ENCODE measurements around the gene PGA3.
"Not testable (repeated sequence)": the region's sequence is repeated elsewhere in the genome, so short reads cannot be mapped to it uniquely, and the experiment has no call there.

PGA3 gene

GRCh38 chr11:61213711-61214324, 10.5 kb downstream of the PGA3 start:
- H3K9me3 ChIP-seq (ENCODE audit: insufficient read depth, low read length); H3K4me3 ChIP-seq (ENCODE audit: insufficient read length, low read depth); H3K36me3 ChIP-seq (ENCODE audit: insufficient read depth, insufficient read length, low read length); DNase-seq (ENCODE audit: low read depth, low spot score); H3K4me1 ChIP-seq (ENCODE audit: insufficient read depth, insufficient read length); H3K27me3 ChIP-seq (ENCODE audit: insufficient read depth, insufficient read length); H3K9ac ChIP-seq (ENCODE audit: insufficient read length, low read depth): not testable (repeated sequence)

- not testable (repeated sequence) for H3K36me3 ChIP-seq (ENCODE audit: insufficient read depth, insufficient read length, low read length); DNase-seq (ENCODE audit: low read depth, low spot score); H3K9ac ChIP-seq (ENCODE audit: insufficient read length, low read depth); H3K4me3 ChIP-seq (ENCODE audit: insufficient read length, low read depth); H3K4me1 ChIP-seq (ENCODE audit: insufficient read depth, insufficient read length); H3K9me3 ChIP-seq (ENCODE audit: insufficient read depth, low read length); H3K27me3 ChIP-seq (ENCODE audit: insufficient read depth, insufficient read length)
Observed at GRCh38 chr11:61218306-61218705, 15.0 kb downstream of the PGA3 start.

DNA sequence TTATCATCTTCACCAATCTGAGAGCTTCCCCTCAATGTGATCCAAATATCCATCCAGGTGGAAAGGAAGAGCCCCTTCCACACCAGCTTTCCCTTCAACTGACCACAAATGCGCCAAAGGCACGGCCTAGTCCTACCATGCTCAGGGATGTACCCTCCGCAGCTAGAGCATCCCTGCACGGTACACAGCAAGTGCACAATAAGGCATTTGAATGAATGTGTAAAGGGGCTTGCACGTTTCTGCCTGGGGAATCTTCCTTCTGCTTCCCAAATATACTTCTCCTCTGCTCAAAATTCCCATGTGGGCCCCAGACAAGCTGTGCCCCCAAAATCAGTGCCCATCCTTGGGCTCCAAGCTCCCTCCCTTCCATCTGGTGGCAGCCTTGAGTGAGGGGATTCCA, 15.7 kb downstream of the PGA3 start:
- not testable (repeated sequence) for H3K4me1 ChIP-seq (ENCODE audit: insufficient read depth, insufficient read length); DNase-seq (ENCODE audit: low read depth, low spot score); H3K36me3 ChIP-seq (ENCODE audit: insufficient read depth, insufficient read length, low read length); H3K4me3 ChIP-seq (ENCODE audit: insufficient read length, low read depth); H3K27me3 ChIP-seq (ENCODE audit: insufficient read depth, insufficient read length); H3K9ac ChIP-seq (ENCODE audit: insufficient read length, low read depth); H3K9me3 ChIP-seq (ENCODE audit: insufficient read depth, low read length)

DNA sequence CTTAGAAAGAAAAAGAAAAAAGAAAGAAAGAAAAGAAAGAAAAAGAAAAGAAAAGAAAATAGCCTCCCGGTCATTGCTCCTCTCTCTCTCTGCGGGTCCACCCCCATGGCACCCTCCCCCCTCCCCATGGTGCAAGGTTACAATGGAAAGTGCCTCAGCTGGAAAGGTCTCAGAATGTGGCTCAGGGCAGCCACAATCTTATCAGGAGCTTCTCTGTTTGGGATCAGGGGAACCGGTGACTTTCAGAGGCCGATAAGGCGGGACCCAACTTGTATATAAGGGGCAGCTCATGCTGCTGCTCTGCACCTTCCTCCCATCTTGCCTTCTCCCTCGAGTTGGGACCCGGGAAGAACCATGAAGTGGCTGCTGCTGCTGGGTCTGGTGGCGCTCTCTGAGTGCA, 18.7 kb downstream of the PGA3 start, which contains the start of gene PGA4:
TSS of gene PGA4 (plus strand) at position 301 of the 400 bp plus-strand sequence. CDS start at position 355, 54 bp downstream.
- not testable (repeated sequence) for H3K9ac ChIP-seq (ENCODE audit: insufficient read length, low read depth); H3K4me1 ChIP-seq (ENCODE audit: insufficient read depth, insufficient read length); H3K4me3 ChIP-seq (ENCODE audit: insufficient read length, low read depth); H3K27me3 ChIP-seq (ENCODE audit: insufficient read depth, insufficient read length); H3K9me3 ChIP-seq (ENCODE audit: insufficient read depth, low read length); H3K36me3 ChIP-seq (ENCODE audit: insufficient read depth, insufficient read length, low read length); DNase-seq (ENCODE audit: low read depth, low spot score)

GRCh38 chr11:61222692-61223091, 19.4 kb downstream of the PGA3 start:
- not testable (repeated sequence) for H3K4me3 ChIP-seq (ENCODE audit: insufficient read length, low read depth); H3K36me3 ChIP-seq (ENCODE audit: insufficient read depth, insufficient read length, low read length); H3K27me3 ChIP-seq (ENCODE audit: insufficient read depth, insufficient read length); H3K9ac ChIP-seq (ENCODE audit: insufficient read length, low read depth); DNase-seq (ENCODE audit: low read depth, low spot score); H3K9me3 ChIP-seq (ENCODE audit: insufficient read depth, low read length); H3K4me1 ChIP-seq (ENCODE audit: insufficient read depth, insufficient read length)

- not testable (repeated sequence) for H3K4me1 ChIP-seq (ENCODE audit: insufficient read depth, insufficient read length); H3K4me3 ChIP-seq (ENCODE audit: insufficient read length, low read depth); H3K27me3 ChIP-seq (ENCODE audit: insufficient read depth, insufficient read length); DNase-seq (ENCODE audit: low read depth, low spot score); H3K9me3 ChIP-seq (ENCODE audit: insufficient read depth, low read length); H3K36me3 ChIP-seq (ENCODE audit: insufficient read depth, insufficient read length, low read length); H3K9ac ChIP-seq (ENCODE audit: insufficient read length, low read depth)
Observed at GRCh38 chr11:61226457-61227137, 23.3 kb downstream of the PGA3 start.

- not testable (repeated sequence) for H3K4me1 ChIP-seq (ENCODE audit: insufficient read depth, insufficient read length); H3K4me3 ChIP-seq (ENCODE audit: insufficient read length, low read depth); H3K9ac ChIP-seq (ENCODE audit: insufficient read length, low read depth); H3K9me3 ChIP-seq (ENCODE audit: insufficient read depth, low read length); H3K36me3 ChIP-seq (ENCODE audit: insufficient read depth, insufficient read length, low read length); H3K27me3 ChIP-seq (ENCODE audit: insufficient read depth, insufficient read length); DNase-seq (ENCODE audit: low read depth, low spot score)
Observed at GRCh38 chr11:61229458-61229857, 26.1 kb downstream of the PGA3 start.

GRCh38 chr11:61231033-61231432, 27.7 kb downstream of the PGA3 start:
- not testable (repeated sequence) for H3K36me3 ChIP-seq (ENCODE audit: insufficient read depth, insufficient read length, low read length); H3K9ac ChIP-seq (ENCODE audit: insufficient read length, low read depth); H3K9me3 ChIP-seq (ENCODE audit: insufficient read depth, low read length); H3K4me3 ChIP-seq (ENCODE audit: insufficient read length, low read depth); H3K4me1 ChIP-seq (ENCODE audit: insufficient read depth, insufficient read length); H3K27me3 ChIP-seq (ENCODE audit: insufficient read depth, insufficient read length); DNase-seq (ENCODE audit: low read depth, low spot score)

DNA sequence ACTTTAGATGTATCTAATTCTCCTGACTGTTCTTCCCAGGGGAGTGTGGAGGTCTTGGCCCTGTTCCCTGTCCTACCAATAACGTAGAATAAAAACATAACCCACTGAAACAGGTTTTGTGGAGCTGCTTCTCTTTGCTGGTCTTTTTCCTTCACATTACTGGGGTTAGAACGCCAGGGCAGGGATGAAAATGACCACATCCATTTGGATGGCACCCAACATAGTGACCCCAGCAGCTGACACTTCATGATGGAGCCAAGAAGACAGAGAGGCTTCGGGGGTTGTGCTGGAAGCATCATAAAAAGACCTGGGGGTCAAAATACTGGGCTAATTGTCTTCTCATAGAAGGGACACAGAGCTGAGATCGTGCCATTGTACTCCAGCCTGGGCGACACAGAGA, 28.3 kb downstream of the PGA3 start:
- not testable (repeated sequence) for H3K4me1 ChIP-seq (ENCODE audit: insufficient read depth, insufficient read length); H3K4me3 ChIP-seq (ENCODE audit: insufficient read length, low read depth); H3K9me3 ChIP-seq (ENCODE audit: insufficient read depth, low read length); H3K9ac ChIP-seq (ENCODE audit: insufficient read length, low read depth); H3K27me3 ChIP-seq (ENCODE audit: insufficient read depth, insufficient read length); H3K36me3 ChIP-seq (ENCODE audit: insufficient read depth, insufficient read length, low read length); DNase-seq (ENCODE audit: low read depth, low spot score)

DNA sequence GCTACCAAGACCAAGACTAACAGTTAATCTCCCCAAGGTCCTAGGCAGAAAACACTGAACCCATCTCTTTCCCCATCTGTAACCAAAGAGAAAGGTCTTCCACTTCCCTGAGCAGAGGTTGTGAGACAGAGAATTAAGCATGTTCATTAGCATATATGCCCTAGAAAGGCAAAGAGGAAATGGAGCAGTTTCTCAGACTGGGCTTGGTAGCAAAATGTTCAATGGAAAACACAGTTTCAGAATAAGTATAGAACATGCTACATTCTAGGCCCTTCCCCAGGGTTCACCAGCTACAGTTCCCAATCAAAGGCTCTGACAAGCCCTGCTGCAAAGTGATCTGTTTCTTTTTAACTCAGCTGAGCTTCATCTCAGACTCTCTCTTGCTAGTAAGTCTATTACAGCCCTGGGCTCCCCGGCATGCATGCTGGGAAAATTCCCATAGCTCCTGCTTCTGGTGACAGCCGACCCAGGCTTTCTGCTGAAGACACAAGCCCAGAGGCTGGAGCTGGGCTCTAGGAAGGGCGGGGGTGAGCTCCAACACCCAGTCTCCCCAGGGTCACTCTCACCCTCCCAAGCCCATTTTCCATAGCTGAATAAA, 29.3 kb downstream of the PGA3 start:
- not testable (repeated sequence) for H3K4me1 ChIP-seq (ENCODE audit: insufficient read depth, insufficient read length); H3K9me3 ChIP-seq (ENCODE audit: insufficient read depth, low read length); H3K36me3 ChIP-seq (ENCODE audit: insufficient read depth, insufficient read length, low read length); H3K27me3 ChIP-seq (ENCODE audit: insufficient read depth, insufficient read length); H3K9ac ChIP-seq (ENCODE audit: insufficient read length, low read depth); DNase-seq (ENCODE audit: low read depth, low spot score); H3K4me3 ChIP-seq (ENCODE audit: insufficient read length, low read depth)

- not testable (repeated sequence) for DNase-seq (ENCODE audit: low read depth, low spot score); H3K9ac ChIP-seq (ENCODE audit: insufficient read length, low read depth); H3K4me1 ChIP-seq (ENCODE audit: insufficient read depth, insufficient read length); H3K27me3 ChIP-seq (ENCODE audit: insufficient read depth, insufficient read length); H3K36me3 ChIP-seq (ENCODE audit: insufficient read depth, insufficient read length, low read length); H3K9me3 ChIP-seq (ENCODE audit: insufficient read depth, low read length); H3K4me3 ChIP-seq (ENCODE audit: insufficient read length, low read depth)
Observed at GRCh38 chr11:61237130-61237529, 33.8 kb downstream of the PGA3 start.

- not testable (repeated sequence) for H3K9me3 ChIP-seq (ENCODE audit: insufficient read depth, low read length); H3K27me3 ChIP-seq (ENCODE audit: insufficient read depth, insufficient read length); H3K4me1 ChIP-seq (ENCODE audit: insufficient read depth, insufficient read length); H3K4me3 ChIP-seq (ENCODE audit: insufficient read length, low read depth); H3K9ac ChIP-seq (ENCODE audit: insufficient read length, low read depth); H3K36me3 ChIP-seq (ENCODE audit: insufficient read depth, insufficient read length, low read length); DNase-seq (ENCODE audit: low read depth, low spot score)
Observed at GRCh38 chr11:61240288-61240687, 37.0 kb downstream of the PGA3 start.

All from NT2/D1 (cell line).